H9 (cell line): ENCODE results near the gene RIMS1. TPM values are rescaled to one million over a fixed set of nuclear protein-coding genes. Genes with fewer than 3 reads are reported as not detected.

Experiments used
- DNase-seq: peaks from one replicate; pipeline ENCODE4 v3.0.0-alpha.2; 2017
- H2AFZ ChIP-seq: one replicate; pipeline ENCODE4 v1.6.1; 2013; ENCODE audit warnings: mild to moderate bottlenecking, low read length, control low read depth, moderate library complexity
- H2AK5ac ChIP-seq: 2 replicates; pipeline ENCODE4 v1.6.1; 2013; ENCODE audit warnings: low read length, control low read depth, mixed read lengths; ENCODE audit not compliant: insufficient read length
- H2BK120ac ChIP-seq: one replicate; pipeline ENCODE4 v1.6.1; 2013; ENCODE audit warnings: low read depth, mild to moderate bottlenecking, low read length, control low read depth, inconsistent platforms; ENCODE audit not compliant: poor library complexity, severe bottlenecking
- H2BK12ac ChIP-seq: 2 replicates; pipeline ENCODE4 v1.6.1; 2013; ENCODE audit warnings: low read length, control low read depth, mixed read lengths, low read depth; ENCODE audit not compliant: insufficient read length
- H2BK15ac ChIP-seq: 2 replicates; pipeline ENCODE4 v1.6.1; 2013; ENCODE audit warnings: low read depth, low read length, control low read depth
- H2BK20ac ChIP-seq: one replicate; pipeline ENCODE4 v1.6.1; 2013; ENCODE audit warnings: low read depth, mild to moderate bottlenecking, low read length, control low read depth, inconsistent platforms; ENCODE audit not compliant: poor library complexity, severe bottlenecking
- H2BK5ac ChIP-seq: 2 replicates; pipeline ENCODE4 v1.6.1; 2013; ENCODE audit warnings: low read length, control low read depth, mixed read lengths; ENCODE audit not compliant: insufficient read length
- H3K14ac ChIP-seq: 2 replicates; pipeline ENCODE4 v1.6.1; 2013; ENCODE audit warnings: low read length, control low read depth; ENCODE audit not compliant: insufficient read depth
- H3K18ac ChIP-seq: 2 replicates; pipeline ENCODE4 v1.6.1; 2013; ENCODE audit warnings: low read depth, mild to moderate bottlenecking, mixed read lengths, low read length, control low read depth; ENCODE audit not compliant: insufficient read length
- H3K23ac ChIP-seq: 2 replicates; pipeline ENCODE4 v1.6.1; 2013; ENCODE audit warnings: low read length, control low read depth, mixed read lengths, low read depth; ENCODE audit not compliant: insufficient read length
- H3K23me2 ChIP-seq: 2 replicates; pipeline ENCODE4 v1.6.1; 2013; ENCODE audit warnings: low read depth, mild to moderate bottlenecking, mixed read lengths, low read length, control low read depth; ENCODE audit not compliant: insufficient read length, poor library complexity, severe bottlenecking
- H3K27ac ChIP-seq: 2 replicates; pipeline ENCODE4 v1.5.1; 2013; ENCODE audit warnings: low read length, control low read depth, mixed read lengths, low read depth; ENCODE audit not compliant: insufficient read length
- H3K27me3 ChIP-seq: 2 replicates; pipeline ENCODE4 v1.6.1; 2013; ENCODE audit warnings: low read length, control low read depth, inconsistent platforms; ENCODE audit not compliant: insufficient read depth
- H3K4ac ChIP-seq: 2 replicates; pipeline ENCODE4 v1.6.1; 2013; ENCODE audit warnings: low read depth, mild to moderate bottlenecking, control low read depth, inconsistent platforms, low read length, moderate library complexity
- H3K4me1 ChIP-seq: 2 replicates; pipeline ENCODE4 v1.6.1; 2013; ENCODE audit warnings: low read length, control low read depth, inconsistent platforms; ENCODE audit not compliant: insufficient read depth
- H3K4me2 ChIP-seq: 2 replicates; pipeline ENCODE4 v1.6.1; 2013; ENCODE audit warnings: low read length, control low read depth, mixed read lengths; ENCODE audit not compliant: insufficient read length, insufficient read depth
- H3K56ac ChIP-seq: 2 replicates; pipeline ENCODE4 v1.6.1; 2013; ENCODE audit warnings: low read depth, mild to moderate bottlenecking, mixed read lengths, low read length, control low read depth; ENCODE audit not compliant: insufficient read length
- H3K79me1 ChIP-seq: 2 replicates; pipeline ENCODE4 v1.6.1; 2013; ENCODE audit warnings: low read depth, mild to moderate bottlenecking, moderate library complexity, low read length, control low read depth, inconsistent platforms; ENCODE audit not compliant: insufficient read depth, poor library complexity, severe bottlenecking
- H3K79me2 ChIP-seq: 2 replicates; pipeline ENCODE4 v1.6.1; 2013; ENCODE audit warnings: low read length, control low read depth, inconsistent platforms; ENCODE audit not compliant: insufficient read depth
- H3K9ac ChIP-seq: 2 replicates; pipeline ENCODE4 v1.6.1; 2013; ENCODE audit warnings: low read length, control low read depth, mixed read lengths; ENCODE audit not compliant: insufficient read length; ENCODE audit errors: extremely low read depth
- H3K9me3 ChIP-seq: one replicate; pipeline ENCODE4 v1.6.1; 2013; ENCODE audit warnings: low read depth, low read length, inconsistent platforms; ENCODE audit not compliant: control insufficient read depth
- H3T11ph ChIP-seq: one replicate; pipeline ENCODE4 v1.6.1; 2013; ENCODE audit warnings: mild to moderate bottlenecking, low read length, control low read depth, inconsistent platforms
- H4K20me1 ChIP-seq: one replicate; pipeline ENCODE4 v1.6.1; 2013; ENCODE audit not compliant: control insufficient read depth, insufficient read length, insufficient read depth
- H4K5ac ChIP-seq: 2 replicates; pipeline ENCODE4 v1.6.1; 2013; ENCODE audit warnings: low read depth, mild to moderate bottlenecking, mixed read lengths, low read length, control low read depth; ENCODE audit not compliant: insufficient read length
- H4K8ac ChIP-seq: replicated peaks from 2 replicates; pipeline ENCODE4 v1.6.1; 2013; ENCODE audit warnings: low read length, control low read depth, mixed read lengths, low read depth; ENCODE audit not compliant: insufficient read length
- H4K91ac ChIP-seq: 2 replicates; pipeline ENCODE4 v1.6.1; 2013; ENCODE audit warnings: low read depth, mild to moderate bottlenecking, moderate library complexity, mixed read lengths, low read length, control low read depth; ENCODE audit not compliant: insufficient read length
- H3K27ac Mint-ChIP-seq, 3 experiments: 2 replicates in 2 of 3; 3 replicates in 1 of 3; pipeline ENCODE4 v1.8.0; 2020 to 2021; ENCODE audit warnings: mixed read lengths in 3 of 3, mild to moderate bottlenecking in 1 of 3, moderate library complexity in 1 of 3
- H3K27me3 Mint-ChIP-seq: 2 replicates; pipeline ENCODE4 v1.8.0; 2021; ENCODE audit warnings: low read depth, mild to moderate bottlenecking, moderate library complexity, mixed read lengths
- H3K36me3 Mint-ChIP-seq, 3 experiments: 2 replicates in 2 of 3; 3 replicates in 1 of 3; pipeline ENCODE4 v1.8.0; 2020 to 2021; ENCODE audit warnings: low read depth in 3 of 3, mixed read lengths in 3 of 3; ENCODE audit not compliant: insufficient read depth in 1 of 3
- H3K4me1 Mint-ChIP-seq, 2 experiments: 2 replicates each; pipeline ENCODE4 v1.8.0; 2020; ENCODE audit warnings: mixed read lengths in 2 of 2
- H3K4me3 Mint-ChIP-seq, 2 experiments: 2 replicates in 1 of 2; 3 replicates in 1 of 2; pipeline ENCODE4 v1.8.0; 2020 to 2021; ENCODE audit warnings: mild to moderate bottlenecking in 2 of 2, mixed read lengths in 2 of 2, moderate library complexity in 1 of 2
- H3K9me3 Mint-ChIP-seq, 2 experiments: 2 replicates in 1 of 2; 3 replicates in 1 of 2; pipeline ENCODE4 v1.8.0; 2020; ENCODE audit warnings: mild to moderate bottlenecking in 2 of 2, mixed read lengths in 2 of 2, moderate library complexity in 1 of 2
- WGBS: extraction: QIAGEN DNeasy Blood & Tissue Kit; methylation state at CpG from one replicate; pipeline ENCODE4 v1.1.7; 2013; ENCODE audit warnings: missing lambda C conversion rate, low lambda C conversion rate, mixed read lengths; ENCODE audit not compliant: insufficient read length; ENCODE audit errors: extremely low coverage; 5-methylcytosine and 5-hydroxymethylcytosine counted together
- total RNA-seq: library from RNA; stranded (reverse); gene quantifications from 2 replicates; pipeline ENCODE4 v1.2.1, GENCODE V29; 2021
- TF ChIP-seq, protein P1 (sequence below): fragments of 200-600 bp; sonication (generic); conservative IDR thresholded peaks from 3 replicates; pipeline ENCODE4 v1.8.0; 2021; ENCODE audit warnings: antibody characterized with exemption, mild to moderate bottlenecking

RIMS1 gene
- total RNA-seq, 1 experiment from 2014 or later: 0.83 TPM

DNA sequence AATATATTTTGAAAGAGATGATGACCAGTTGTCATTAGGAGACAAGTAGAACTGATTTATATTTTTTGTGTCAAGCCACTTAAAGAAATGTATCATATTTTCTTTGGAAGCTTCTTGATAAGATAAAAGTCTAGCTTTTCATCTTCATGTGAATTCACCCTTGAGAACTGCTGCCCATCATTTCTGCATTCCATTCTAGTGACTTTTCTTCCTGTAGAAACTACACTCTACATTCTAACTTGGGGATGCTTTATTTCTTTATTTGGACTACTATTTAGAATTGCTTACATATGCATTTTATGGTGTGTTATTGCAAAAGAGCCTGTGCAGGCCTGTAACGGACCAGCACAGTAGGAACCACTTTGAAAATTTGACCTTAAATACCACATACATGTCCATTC is 400.6 kb downstream of the RIMS1 start:
- no peaks in the 10 kb centered on the region; the same call in 1 of the 2 replicates for H3K27me3 Mint-ChIP-seq
- no peak overlapping the region for H3T11ph ChIP-seq
- peaks cover 0 to 4% of the 10 kb centered on the region in 2 experiments; a peak in 2 of 4 replicates for H3K4me1 Mint-ChIP-seq
- no peaks in the 10 kb centered on the region; the same call in 1 of the 2 replicates for H3K4me1 ChIP-seq
- no peaks in the 10 kb centered on the region for H3K27me3 ChIP-seq
- no peak overlapping the region for H2BK12ac ChIP-seq
- no peaks in the 10 kb centered on the region for H4K20me1 ChIP-seq
- no peak overlapping the region for H2BK120ac ChIP-seq
- no peak overlapping the region for H3K27ac ChIP-seq
- no peak overlapping the region for H4K8ac ChIP-seq
- no peak overlapping the region for H4K91ac ChIP-seq
- no peak overlapping the region for H3K9ac ChIP-seq
- H3K4ac ChIP-seq: no peak overlapping the region
- H4K5ac ChIP-seq: no peak overlapping the region
- no peak overlapping the region for H3K23ac ChIP-seq
- H2BK15ac ChIP-seq: no peak overlapping the region
- no peak overlapping the region for H3K27ac Mint-ChIP-seq
- no peaks in the 10 kb centered on the region for H3K9me3 ChIP-seq
- no peaks in the 10 kb centered on the region for H3K36me3 Mint-ChIP-seq
- H3K4me3 Mint-ChIP-seq: no peak overlapping the region
- no peak overlapping the region for H2AK5ac ChIP-seq
- DNase-seq: no peak
- no peak overlapping the region for H3K56ac ChIP-seq
- H3K4me2 ChIP-seq: no peak overlapping the region
- TF ChIP-seq, protein P1, sequence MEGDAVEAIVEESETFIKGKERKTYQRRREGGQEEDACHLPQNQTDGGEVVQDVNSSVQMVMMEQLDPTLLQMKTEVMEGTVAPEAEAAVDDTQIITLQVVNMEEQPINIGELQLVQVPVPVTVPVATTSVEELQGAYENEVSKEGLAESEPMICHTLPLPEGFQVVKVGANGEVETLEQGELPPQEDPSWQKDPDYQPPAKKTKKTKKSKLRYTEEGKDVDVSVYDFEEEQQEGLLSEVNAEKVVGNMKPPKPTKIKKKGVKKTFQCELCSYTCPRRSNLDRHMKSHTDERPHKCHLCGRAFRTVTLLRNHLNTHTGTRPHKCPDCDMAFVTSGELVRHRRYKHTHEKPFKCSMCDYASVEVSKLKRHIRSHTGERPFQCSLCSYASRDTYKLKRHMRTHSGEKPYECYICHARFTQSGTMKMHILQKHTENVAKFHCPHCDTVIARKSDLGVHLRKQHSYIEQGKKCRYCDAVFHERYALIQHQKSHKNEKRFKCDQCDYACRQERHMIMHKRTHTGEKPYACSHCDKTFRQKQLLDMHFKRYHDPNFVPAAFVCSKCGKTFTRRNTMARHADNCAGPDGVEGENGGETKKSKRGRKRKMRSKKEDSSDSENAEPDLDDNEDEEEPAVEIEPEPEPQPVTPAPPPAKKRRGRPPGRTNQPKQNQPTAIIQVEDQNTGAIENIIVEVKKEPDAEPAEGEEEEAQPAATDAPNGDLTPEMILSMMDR: no peak
- no peak overlapping the region for H3K14ac ChIP-seq
- H3K23me2 ChIP-seq: no peaks in the 10 kb centered on the region
- no peak overlapping the region for H3K18ac ChIP-seq
- no peaks in the 10 kb centered on the region for H3K79me2 ChIP-seq
- H3K9me3 Mint-ChIP-seq: no peaks in the 10 kb centered on the region
- no peak overlapping the region for H2BK5ac ChIP-seq
- WGBS: no CpG with 5 or more reads among the region's 1 CpG
- H2BK20ac ChIP-seq: no peak overlapping the region
- H2AFZ ChIP-seq: no peak overlapping the region
- H3K79me1 ChIP-seq: no peaks in the 10 kb centered on the region
